Thyroid gland (tissue), 4 donors: ENCODE data around the gene ARHGAP18.

Experiments used
- POLR2A ChIP-seq, 2 donors: fragments of 450-650 bp; IDR thresholded peaks; one replicate each; pipeline ENCODE4 v1.6.1; 2017; ENCODE audit warnings: antibody characterized with exemption in 2 of 2, mild to moderate bottlenecking in 2 of 2, moderate library complexity in 1 of 2
- TF ChIP-seq, protein P1 (sequence below), 6 experiments: fragments of 200-600 bp in 3 of 6; fragments of 450-650 bp in 3 of 6; sonication (generic) in 3 of 6; IDR thresholded peaks; one replicate each; pipeline ENCODE4 v1.5.1; 2016 to 2019; ENCODE audit warnings: antibody characterized with exemption in 6 of 6, mild to moderate bottlenecking in 2 of 6, inconsistent platforms in 1 of 6, moderate library complexity in 1 of 6

DNA sequence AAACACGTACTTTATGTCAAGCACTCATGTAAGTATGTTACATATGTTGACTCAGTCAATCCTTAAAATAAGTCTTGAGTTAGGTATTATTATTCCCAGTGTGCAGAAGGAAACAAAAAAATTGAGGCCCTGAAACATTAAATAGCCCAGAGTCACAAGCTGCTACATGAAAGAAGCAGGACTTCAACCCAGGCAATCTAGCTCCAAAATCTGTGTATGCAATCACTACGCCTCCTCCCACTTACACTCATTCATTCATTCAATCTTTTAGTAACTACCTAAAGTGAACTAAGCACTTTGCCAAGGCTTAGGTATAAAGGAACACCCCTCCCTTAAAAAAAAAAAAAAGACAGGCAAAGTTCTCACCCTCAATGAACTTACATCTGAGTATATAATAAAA is 9.3 kb downstream of the ARHGAP18 start:
- TF ChIP-seq POLR2A (IDR thresholded peaks at IDR 0.05), result no peak
- TF ChIP-seq, protein P1, sequence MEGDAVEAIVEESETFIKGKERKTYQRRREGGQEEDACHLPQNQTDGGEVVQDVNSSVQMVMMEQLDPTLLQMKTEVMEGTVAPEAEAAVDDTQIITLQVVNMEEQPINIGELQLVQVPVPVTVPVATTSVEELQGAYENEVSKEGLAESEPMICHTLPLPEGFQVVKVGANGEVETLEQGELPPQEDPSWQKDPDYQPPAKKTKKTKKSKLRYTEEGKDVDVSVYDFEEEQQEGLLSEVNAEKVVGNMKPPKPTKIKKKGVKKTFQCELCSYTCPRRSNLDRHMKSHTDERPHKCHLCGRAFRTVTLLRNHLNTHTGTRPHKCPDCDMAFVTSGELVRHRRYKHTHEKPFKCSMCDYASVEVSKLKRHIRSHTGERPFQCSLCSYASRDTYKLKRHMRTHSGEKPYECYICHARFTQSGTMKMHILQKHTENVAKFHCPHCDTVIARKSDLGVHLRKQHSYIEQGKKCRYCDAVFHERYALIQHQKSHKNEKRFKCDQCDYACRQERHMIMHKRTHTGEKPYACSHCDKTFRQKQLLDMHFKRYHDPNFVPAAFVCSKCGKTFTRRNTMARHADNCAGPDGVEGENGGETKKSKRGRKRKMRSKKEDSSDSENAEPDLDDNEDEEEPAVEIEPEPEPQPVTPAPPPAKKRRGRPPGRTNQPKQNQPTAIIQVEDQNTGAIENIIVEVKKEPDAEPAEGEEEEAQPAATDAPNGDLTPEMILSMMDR (IDR thresholded peaks at IDR 0.05), result no peak
